Central memory CD8-positive, alpha-beta T cell (primary cell): ENCODE results near the gene CATSPERB.
"Not testable (repeated sequence)": the region's sequence is repeated elsewhere in the genome, so short reads cannot be mapped to it uniquely, and the experiment has no call there.

Experiments used
- ATAC-seq: fragments of 150-1000 bp; cut with Tn5 transposase; replicated peaks from 2 replicates; pipeline ENCODE4 v1.10.0; 2022; ENCODE audit warnings: mild to moderate bottlenecking, moderate FRiP score, moderate number of reproducible peaks; ENCODE audit not compliant: poor library complexity, severe bottlenecking; ENCODE audit errors: extremely low read depth
- DNase-seq, 2 donors: peaks; one replicate each; pipeline ENCODE4 v3.0.0; 2021; ENCODE audit warnings: low spot score in 2 of 2
- H3K27ac Mint-ChIP-seq: one replicate; pipeline ENCODE4 v1.8.0; 2022; ENCODE audit warnings: low read depth, mild to moderate bottlenecking, moderate library complexity, mixed read lengths
- H3K27me3 Mint-ChIP-seq: one replicate; pipeline ENCODE4 v1.8.0; 2022; ENCODE audit warnings: mixed read lengths
- H3K36me3 Mint-ChIP-seq: one replicate; pipeline ENCODE4 v1.8.0; 2022; ENCODE audit warnings: mild to moderate bottlenecking, moderate library complexity, mixed read lengths; ENCODE audit not compliant: insufficient read depth
- H3K4me1 Mint-ChIP-seq: one replicate; pipeline ENCODE4 v1.8.0; 2022; ENCODE audit warnings: mixed read lengths
- H3K4me3 Mint-ChIP-seq: one replicate; pipeline ENCODE4 v1.8.0; 2022; ENCODE audit warnings: mild to moderate bottlenecking, moderate library complexity, mixed read lengths
- H3K9me3 Mint-ChIP-seq: one replicate; pipeline ENCODE4 v1.8.0; 2022; ENCODE audit warnings: mixed read lengths

Gene CATSPERB

GRCh38 chr14:91585856-91586255 lies 146.0 kb downstream of the CATSPERB start:
- H3K27me3 Mint-ChIP-seq, result peaks cover 14% of the 10 kb centered on the region
- H3K36me3 Mint-ChIP-seq, result no peaks in the 10 kb centered on the region
- ATAC-seq, result no peak
- H3K4me3 Mint-ChIP-seq, result no peak overlapping the region
- H3K27ac Mint-ChIP-seq, result no peak overlapping the region
- H3K4me1 Mint-ChIP-seq, result no peaks in the 10 kb centered on the region
- DNase-seq, result no peak
- H3K9me3 Mint-ChIP-seq, result peaks cover 18% of the 10 kb centered on the region

DNA sequence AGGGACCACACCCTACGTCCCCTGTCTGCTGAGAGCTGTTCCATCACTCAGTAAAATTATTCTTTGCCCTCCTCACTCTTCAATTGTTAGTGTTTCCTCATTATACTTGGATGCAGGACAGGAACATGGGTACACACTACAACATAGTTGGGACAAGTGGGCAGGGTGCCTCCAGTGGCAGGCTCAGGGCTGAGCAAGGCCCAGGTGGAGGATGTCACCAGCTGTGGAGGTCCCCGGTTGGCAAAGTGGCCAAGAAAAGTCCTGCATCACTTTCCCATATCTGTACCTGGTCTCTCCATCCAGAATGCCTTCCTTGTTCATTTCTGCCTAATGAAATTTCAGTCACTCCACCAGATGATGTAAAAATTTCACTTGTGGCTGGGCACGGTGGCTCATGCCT lies 149.1 kb downstream of the CATSPERB start:
- Mint-ChIP-seq H3K36me3 (no peaks in the 10 kb centered on the region), H3K27ac (no peak overlapping the region), H3K4me1 (no peaks in the 10 kb centered on the region), H3K4me3 (no peak overlapping the region), H3K27me3 (peaks cover 14% of the 10 kb centered on the region), H3K9me3 (peaks cover 18% of the 10 kb centered on the region)
- ATAC-seq (no peak), DNase-seq (no peak)

- Mint-ChIP-seq H3K4me1 (no peaks in the 10 kb centered on the region), H3K9me3 (peaks cover 9% of the 10 kb centered on the region), H3K27me3 (peaks cover 14% of the 10 kb centered on the region), H3K36me3 (no peaks in the 10 kb centered on the region), H3K27ac (no peak overlapping the region), H3K4me3 (no peak overlapping the region)
- ATAC-seq, result no peak
- DNase-seq, result no peak
Observed at GRCh38 chr14:91580876-91581577, 150.9 kb downstream of the CATSPERB start.

DNA sequence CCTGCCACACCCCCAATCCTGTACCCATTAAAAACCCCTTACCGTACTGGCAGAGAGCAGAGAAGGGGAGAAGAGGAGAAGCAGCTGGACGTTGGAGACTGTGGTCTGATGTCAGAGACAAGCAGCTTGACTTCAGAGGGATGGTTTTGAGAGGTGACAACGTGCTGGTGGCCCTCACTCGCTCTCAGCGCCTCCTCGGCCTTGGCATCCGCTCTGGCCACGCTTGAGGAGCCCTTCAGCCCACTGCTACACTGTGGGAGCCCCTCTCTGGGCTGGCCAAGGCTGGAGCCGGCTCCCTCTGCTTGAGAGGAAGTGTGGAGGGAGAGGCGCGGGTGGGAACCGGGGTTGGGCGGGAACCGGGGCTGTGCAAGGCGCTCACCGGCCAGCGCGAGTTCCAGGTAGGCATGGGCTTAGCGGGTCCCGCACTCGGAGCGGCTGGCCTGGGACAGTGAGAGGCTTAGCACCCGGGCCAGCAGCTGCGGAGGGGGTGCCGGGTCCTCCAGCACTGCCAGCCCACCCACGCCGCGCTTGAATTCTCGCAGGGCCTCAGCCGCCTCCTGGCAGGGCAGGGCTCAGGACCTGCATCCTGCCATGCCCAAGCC lies 154.2 kb downstream of the CATSPERB start:
- Mint-ChIP-seq H3K4me3 (no peak overlapping the region), H3K27me3 (peaks cover 30% of the 10 kb centered on the region), H3K36me3 (peaks cover 2% of the 10 kb centered on the region), H3K4me1 (peaks cover 16% of the 10 kb centered on the region), H3K27ac (no peak overlapping the region), H3K9me3 (no peaks in the 10 kb centered on the region)
- ATAC-seq (no peak), DNase-seq (no peak)

DNA sequence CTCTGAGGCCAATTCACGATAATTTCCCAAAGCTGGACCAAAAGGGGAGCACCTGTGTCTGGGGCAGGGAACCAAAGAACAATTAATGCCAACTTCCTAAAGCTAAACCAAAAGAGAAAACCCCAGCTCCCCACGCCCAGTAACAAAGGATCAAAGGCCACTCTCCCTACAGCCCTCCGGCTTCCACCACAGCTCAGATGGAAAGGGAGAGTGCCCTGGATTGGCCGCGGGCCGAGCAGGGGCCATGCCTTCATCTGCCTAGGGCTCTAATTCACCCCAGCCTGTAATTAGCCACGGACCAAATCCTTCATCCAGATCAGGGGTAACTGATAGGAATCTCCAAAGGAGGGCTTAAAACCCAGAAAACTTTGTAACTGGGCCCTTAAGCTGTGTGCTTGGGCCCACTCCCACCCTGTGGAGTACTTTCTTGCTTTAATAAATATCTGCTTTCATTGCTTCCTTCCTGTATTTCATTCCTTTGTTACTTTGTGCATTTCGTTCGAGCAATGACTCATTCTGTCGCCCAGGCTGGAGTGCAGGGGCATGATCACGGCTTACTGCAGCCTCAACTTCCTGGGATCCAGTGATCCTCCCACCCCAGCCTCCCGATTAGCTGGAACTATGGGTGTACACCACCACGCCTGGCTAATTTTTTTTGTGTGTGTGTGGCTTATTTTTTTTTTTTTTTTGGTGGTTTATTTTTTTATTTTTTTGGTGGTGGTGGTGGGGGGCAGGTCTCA lies 156.2 kb downstream of the CATSPERB start:
- H3K36me3 Mint-ChIP-seq, result peaks cover 2% of the 10 kb centered on the region
- DNase-seq (no peak), ATAC-seq (no peak)
- peaks cover 28% of the 10 kb centered on the region for H3K27me3 Mint-ChIP-seq
- no peak overlapping the region for H3K27ac Mint-ChIP-seq
- H3K4me3 Mint-ChIP-seq, result no peak overlapping the region
- no peaks in the 10 kb centered on the region for H3K9me3 Mint-ChIP-seq
- H3K4me1 Mint-ChIP-seq, result peaks cover 16% of the 10 kb centered on the region

DNA sequence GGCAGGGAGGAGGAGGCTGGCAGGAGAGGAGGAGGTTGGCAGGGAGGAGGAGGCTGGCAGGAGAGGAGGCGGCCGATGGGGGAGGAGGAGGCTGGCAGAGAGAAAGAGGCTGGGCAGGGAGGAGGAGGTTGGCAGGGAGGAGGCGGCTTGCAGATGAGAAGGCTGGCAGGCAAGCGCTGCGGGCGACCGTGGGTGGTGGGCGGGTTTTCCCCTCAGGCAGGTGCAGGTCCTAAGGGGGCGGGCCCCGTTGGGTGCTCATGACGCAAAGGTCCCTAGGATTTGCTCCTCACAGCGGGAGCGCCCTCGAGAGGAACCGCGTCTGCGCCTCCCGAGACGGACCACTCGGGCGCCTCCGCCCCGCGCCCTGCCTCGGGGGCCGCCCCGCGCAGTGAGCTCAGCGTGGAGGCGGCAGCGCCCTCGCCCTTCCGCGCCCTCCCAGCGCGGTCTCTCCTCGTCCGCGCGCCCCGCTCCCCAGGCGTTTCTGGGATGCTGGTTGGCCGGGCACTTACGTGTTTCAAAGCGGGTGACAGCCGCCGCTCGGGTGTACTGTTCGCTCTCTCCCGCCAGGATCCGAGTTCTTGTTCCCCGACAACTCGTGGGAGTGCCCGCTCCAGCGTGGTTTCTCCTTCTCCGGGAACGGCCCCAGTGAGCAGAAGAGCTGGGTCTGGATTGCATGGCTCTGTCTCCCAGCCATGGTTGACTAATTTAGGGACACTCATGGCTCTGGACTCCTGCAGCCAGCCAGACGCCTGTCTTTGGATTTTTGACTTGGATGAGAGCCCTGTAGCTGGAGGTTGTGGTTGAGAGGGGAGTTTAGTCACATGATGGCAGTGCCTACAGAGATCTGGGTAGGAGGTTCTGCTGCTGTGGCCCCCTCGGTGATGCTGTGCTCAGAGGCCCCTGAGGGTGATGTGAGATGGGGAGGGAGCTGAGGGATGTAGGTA lies 157.7 kb downstream of the CATSPERB start:
- Mint-ChIP-seq H3K27me3 (peaks cover 31% of the 10 kb centered on the region), H3K4me3 (peak overlapping the region; percentile 77), H3K36me3 (peaks cover 2% of the 10 kb centered on the region), H3K27ac (peak overlapping the region; percentile 12), H3K4me1 (peaks cover 16% of the 10 kb centered on the region), H3K9me3 (no peaks in the 10 kb centered on the region)
- DNase-seq (peak; percentile 29 to 44), ATAC-seq (peak; percentile 90)

DNA sequence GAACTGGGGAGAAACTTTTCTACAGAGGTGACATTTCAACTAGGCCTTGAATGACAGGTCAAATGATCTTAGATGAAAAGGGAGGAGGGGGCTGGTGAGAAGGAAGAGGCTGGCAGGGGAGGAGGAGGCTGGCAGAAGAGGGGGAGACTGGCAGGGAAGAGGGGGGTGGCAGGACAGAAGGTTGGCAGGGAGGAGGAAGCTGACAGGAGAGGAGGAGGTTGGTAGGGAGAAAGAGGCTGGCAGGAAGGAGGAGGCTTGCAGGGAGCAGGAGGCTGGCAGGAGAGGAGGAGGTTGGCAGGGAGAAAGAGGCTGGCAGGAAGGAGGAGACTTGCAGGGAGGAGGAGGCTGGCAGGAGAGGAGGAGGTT lies 158.4 kb downstream of the CATSPERB start:
- ATAC-seq, result no peak
- H3K4me3 Mint-ChIP-seq, result peak overlapping the region; percentile 77
- no peak overlapping the region for H3K27ac Mint-ChIP-seq
- peaks cover 35% of the 10 kb centered on the region for H3K27me3 Mint-ChIP-seq
- no peak for DNase-seq
- H3K9me3 Mint-ChIP-seq, result no peaks in the 10 kb centered on the region
- H3K36me3 Mint-ChIP-seq, result peaks cover 2% of the 10 kb centered on the region
- H3K4me1 Mint-ChIP-seq, result peaks cover 16% of the 10 kb centered on the region

DNA sequence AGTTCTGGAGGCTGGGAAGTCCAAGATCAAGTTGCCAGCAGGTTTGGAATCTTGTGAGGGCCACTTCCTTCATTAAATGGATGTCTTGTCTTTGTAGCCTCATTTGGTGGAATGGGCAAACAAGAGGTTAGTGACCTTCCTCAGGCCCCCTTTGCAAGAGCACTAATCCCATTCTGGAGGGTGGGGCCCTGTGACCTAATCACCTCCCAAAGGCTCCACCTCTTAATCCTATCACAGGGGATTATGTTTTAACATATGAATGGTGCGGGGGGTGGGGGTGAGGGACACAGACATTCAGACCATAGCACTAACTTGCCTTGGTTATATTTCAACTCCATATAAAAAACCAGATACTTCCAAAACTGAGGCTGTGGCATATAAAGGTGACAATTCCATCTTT lies 161.9 kb downstream of the CATSPERB start:
- Mint-ChIP-seq H3K36me3 (peaks cover 2% of the 10 kb centered on the region), H3K27ac (no peak overlapping the region), H3K4me3 (no peak overlapping the region), H3K4me1 (peaks cover 16% of the 10 kb centered on the region), H3K27me3 (peaks cover 31% of the 10 kb centered on the region), H3K9me3 (no peaks in the 10 kb centered on the region)
- DNase-seq, result no peak
- ATAC-seq, result no peak

GRCh38 chr14:91569301-91569700 lies 162.6 kb downstream of the CATSPERB start:
- H3K27me3 Mint-ChIP-seq, result peaks cover 23% of the 10 kb centered on the region
- DNase-seq, result no peak
- no peak overlapping the region for H3K27ac Mint-ChIP-seq
- no peaks in the 10 kb centered on the region for H3K9me3 Mint-ChIP-seq
- no peak for ATAC-seq
- peaks cover 10% of the 10 kb centered on the region for H3K4me1 Mint-ChIP-seq
- no peak overlapping the region for H3K4me3 Mint-ChIP-seq
- peaks cover 2% of the 10 kb centered on the region for H3K36me3 Mint-ChIP-seq

GRCh38 chr14:91568626-91569025 lies 163.3 kb downstream of the CATSPERB start:
- no peaks in the 10 kb centered on the region for H3K36me3 Mint-ChIP-seq
- no peak overlapping the region for H3K4me3 Mint-ChIP-seq
- ATAC-seq (no peak), DNase-seq (no peak)
- H3K27me3 Mint-ChIP-seq, result peaks cover 17% of the 10 kb centered on the region
- peaks cover 6% of the 10 kb centered on the region for H3K4me1 Mint-ChIP-seq
- H3K9me3 Mint-ChIP-seq, result no peaks in the 10 kb centered on the region
- no peak overlapping the region for H3K27ac Mint-ChIP-seq

DNA sequence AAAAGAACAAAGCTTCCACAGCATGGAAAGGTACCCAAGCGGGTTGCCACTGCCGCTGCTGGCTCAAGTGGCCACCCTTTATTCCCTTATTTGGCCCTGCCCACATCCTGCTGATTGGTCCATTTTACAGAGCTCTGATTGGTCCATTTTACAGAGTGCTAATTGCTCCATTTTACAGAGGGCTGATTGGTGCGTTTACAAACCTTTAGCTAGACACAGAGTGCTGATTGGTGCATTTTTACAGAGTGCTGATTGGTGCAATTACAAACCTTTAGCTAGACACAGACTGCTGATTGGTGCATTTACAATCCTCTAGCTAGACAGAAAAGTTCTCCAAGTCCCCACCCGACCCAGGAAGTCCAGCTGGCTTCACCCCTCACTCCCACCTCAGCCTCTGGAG lies 164.1 kb downstream of the CATSPERB start:
- H3K27me3 Mint-ChIP-seq, result not testable (repeated sequence)

DNA sequence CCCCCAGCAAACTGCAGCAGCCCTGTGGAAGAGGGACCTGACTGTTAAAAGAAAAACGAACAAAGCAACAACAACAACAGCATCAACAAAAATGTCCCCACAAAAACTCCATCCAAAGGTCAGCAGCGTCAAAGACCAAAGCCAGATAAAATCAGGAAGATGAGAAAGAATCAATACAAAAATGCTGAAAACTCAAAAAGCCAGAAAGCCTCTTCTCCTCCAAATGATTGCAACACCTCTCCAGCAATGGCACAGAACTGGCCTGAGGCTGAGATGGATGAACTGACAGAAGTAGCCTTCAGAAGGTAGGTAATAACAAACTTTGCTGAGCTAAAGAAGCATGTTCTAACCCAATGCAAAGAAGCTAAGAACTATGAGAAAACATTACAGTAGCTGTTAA lies 176.4 kb downstream of the CATSPERB start:
- Mint-ChIP-seq H3K4me1 (no peaks in the 10 kb centered on the region), H3K4me3 (no peak overlapping the region), H3K9me3 (no peaks in the 10 kb centered on the region), H3K36me3 (no peaks in the 10 kb centered on the region), H3K27ac (no peak overlapping the region), H3K27me3 (no peaks in the 10 kb centered on the region)
- ATAC-seq, result no peak
- no peak for DNase-seq

More for the DNA sequence above, 164.1 kb downstream of the CATSPERB start:
- H3K4me1 Mint-ChIP-seq, ATAC-seq, DNase-seq, H3K36me3 Mint-ChIP-seq, H3K4me3 Mint-ChIP-seq, H3K9me3 Mint-ChIP-seq, H3K27ac Mint-ChIP-seq: not testable (repeated sequence)
